RWPE2 (cell line): Measurements from ENCODE around the gene RIPOR2.

Experiments used
- ATAC-seq: fragments of 200-7000 bp; cut with Tn5 transposase; 3 replicates; pipeline ENCODE4 v1.9.1; 2021; ENCODE audit warnings: low read depth
- DNase-seq: peaks from one replicate; pipeline ENCODE4 v3.0.0-alpha.2; 2020; ENCODE audit warnings: low spot score
- H3K27ac ChIP-seq: fragments of 450-650 bp; 2 replicates; pipeline ENCODE4 v1.5.1; 2017; ENCODE audit warnings: mild to moderate bottlenecking; ENCODE audit not compliant: poor library complexity, severe bottlenecking
- H3K27me3 ChIP-seq: fragments of 250-450 bp; sonication (Bioruptor Pico); 2 replicates; pipeline ENCODE4 v1.5.1; 2021; ENCODE audit warnings: mild to moderate bottlenecking, moderate library complexity; ENCODE audit not compliant: insufficient read depth, poor library complexity, severe bottlenecking
- H3K36me3 ChIP-seq: fragments of 250-450 bp; sonication (Bioruptor Pico); 2 replicates; pipeline ENCODE4 v1.5.1; 2020; ENCODE audit warnings: low read depth, mild to moderate bottlenecking, moderate library complexity
- H3K4me1 ChIP-seq: fragments of 250-450 bp; sonication (Bioruptor Pico); 2 replicates; pipeline ENCODE4 v1.5.1; 2021; ENCODE audit warnings: mild to moderate bottlenecking, moderate library complexity; ENCODE audit not compliant: insufficient read depth, poor library complexity, severe bottlenecking
- H3K4me3 ChIP-seq: fragments of 250-450 bp; sonication (Bioruptor Pico); 2 replicates; pipeline ENCODE4 v1.5.1; 2021; ENCODE audit warnings: mild to moderate bottlenecking, moderate library complexity; ENCODE audit not compliant: severe bottlenecking
- H3K9me3 ChIP-seq: fragments of 250-450 bp; sonication (Bioruptor Pico); 2 replicates; pipeline ENCODE4 v1.5.1; 2021; ENCODE audit warnings: mild to moderate bottlenecking, moderate library complexity; ENCODE audit not compliant: severe bottlenecking
- CTCF ChIP-seq: fragments of 450-650 bp; IDR thresholded peaks from one replicate; pipeline ENCODE4 v1.5.1; 2017; ENCODE audit warnings: mild to moderate bottlenecking, moderate library complexity; ENCODE audit not compliant: poor library complexity, severe bottlenecking

Gene RIPOR2

GRCh38 chr6:24899997-24900325 is 35.8 kb downstream of the RIPOR2 start:
- Histone ChIP-seq H3K4me3 (no peak overlapping the region), H3K36me3 (no peaks in the 10 kb centered on the region), H3K4me1 (no peaks in the 10 kb centered on the region), H3K27me3 (no peaks in the 10 kb centered on the region), H3K27ac (no peak overlapping the region), H3K9me3 (no peaks in the 10 kb centered on the region)
- DNase-seq (no peak), ATAC-seq (no peak)
- no peak for TF ChIP-seq CTCF

- no peak overlapping the region for H3K27ac ChIP-seq
- H3K36me3 ChIP-seq, result no peaks in the 10 kb centered on the region
- no peak for TF ChIP-seq CTCF
- no peaks in the 10 kb centered on the region for H3K27me3 ChIP-seq
- H3K4me3 ChIP-seq, result no peak overlapping the region
- H3K4me1 ChIP-seq, result no peaks in the 10 kb centered on the region
- no peaks in the 10 kb centered on the region for H3K9me3 ChIP-seq
- no peak for ATAC-seq
- no peak for DNase-seq
Measured at GRCh38 chr6:24899136-24899996, 36.4 kb downstream of the RIPOR2 start.

GRCh38 chr6:24898676-24899075 is 37.1 kb downstream of the RIPOR2 start:
- Histone ChIP-seq H3K36me3 (no peaks in the 10 kb centered on the region), H3K4me3 (no peak overlapping the region), H3K9me3 (no peaks in the 10 kb centered on the region), H3K27me3 (no peaks in the 10 kb centered on the region), H3K4me1 (no peaks in the 10 kb centered on the region), H3K27ac (no peak overlapping the region)
- ATAC-seq, result no peak
- no peak for TF ChIP-seq CTCF
- DNase-seq, result no peak

- Histone ChIP-seq H3K4me3 (no peak overlapping the region), H3K36me3 (no peaks in the 10 kb centered on the region), H3K9me3 (no peaks in the 10 kb centered on the region), H3K27ac (no peak overlapping the region), H3K27me3 (no peaks in the 10 kb centered on the region), H3K4me1 (no peaks in the 10 kb centered on the region)
- no peak for DNase-seq
- no peak for ATAC-seq
- TF ChIP-seq CTCF, result no peak
Measured at GRCh38 chr6:24897186-24897585, 38.6 kb downstream of the RIPOR2 start.

- H3K27me3 ChIP-seq, result no peaks in the 10 kb centered on the region
- no peak for TF ChIP-seq CTCF
- no peak overlapping the region for H3K4me3 ChIP-seq
- no peaks in the 10 kb centered on the region for H3K36me3 ChIP-seq
- no peaks in the 10 kb centered on the region for H3K9me3 ChIP-seq
- no peak for ATAC-seq
- no peak overlapping the region for H3K27ac ChIP-seq
- no peak for DNase-seq
- no peaks in the 10 kb centered on the region for H3K4me1 ChIP-seq
Measured at GRCh38 chr6:24893342-24893850, 42.4 kb downstream of the RIPOR2 start.
